Measurements from ENCODE around the gene NCKAP5.

DNA sequence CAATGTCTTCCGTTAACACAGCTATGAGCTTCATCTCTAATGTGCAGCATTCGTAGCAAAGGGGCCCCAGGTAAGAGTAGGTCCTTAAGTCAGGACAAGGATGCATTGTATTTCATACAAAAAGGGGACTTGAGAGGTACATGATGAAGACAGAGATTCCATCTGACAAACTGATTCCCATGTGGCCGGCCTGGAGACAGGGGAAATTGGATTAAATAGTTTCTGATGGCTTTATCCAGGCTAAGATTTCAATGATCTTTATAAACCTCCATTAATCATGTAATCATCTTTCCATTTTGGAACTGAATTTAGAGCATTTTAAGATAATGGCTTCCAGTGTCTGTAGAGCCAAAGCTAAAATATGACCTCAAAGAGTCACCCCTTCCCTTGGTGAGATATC, 111.3 kb downstream of the NCKAP5 start:
- TF ChIP-seq, protein P1, sequence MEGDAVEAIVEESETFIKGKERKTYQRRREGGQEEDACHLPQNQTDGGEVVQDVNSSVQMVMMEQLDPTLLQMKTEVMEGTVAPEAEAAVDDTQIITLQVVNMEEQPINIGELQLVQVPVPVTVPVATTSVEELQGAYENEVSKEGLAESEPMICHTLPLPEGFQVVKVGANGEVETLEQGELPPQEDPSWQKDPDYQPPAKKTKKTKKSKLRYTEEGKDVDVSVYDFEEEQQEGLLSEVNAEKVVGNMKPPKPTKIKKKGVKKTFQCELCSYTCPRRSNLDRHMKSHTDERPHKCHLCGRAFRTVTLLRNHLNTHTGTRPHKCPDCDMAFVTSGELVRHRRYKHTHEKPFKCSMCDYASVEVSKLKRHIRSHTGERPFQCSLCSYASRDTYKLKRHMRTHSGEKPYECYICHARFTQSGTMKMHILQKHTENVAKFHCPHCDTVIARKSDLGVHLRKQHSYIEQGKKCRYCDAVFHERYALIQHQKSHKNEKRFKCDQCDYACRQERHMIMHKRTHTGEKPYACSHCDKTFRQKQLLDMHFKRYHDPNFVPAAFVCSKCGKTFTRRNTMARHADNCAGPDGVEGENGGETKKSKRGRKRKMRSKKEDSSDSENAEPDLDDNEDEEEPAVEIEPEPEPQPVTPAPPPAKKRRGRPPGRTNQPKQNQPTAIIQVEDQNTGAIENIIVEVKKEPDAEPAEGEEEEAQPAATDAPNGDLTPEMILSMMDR (IDR thresholded peaks at IDR 0.05), result no peak
- no peak for TF ChIP-seq POLR2A (IDR thresholded peaks at IDR 0.05)

All from prostate gland (tissue), 2 donors.